Fibroblast of pulmonary artery (primary cell): ENCODE measurements around the gene ARPC1A.
A peak's percentile ranks its signal among the peaks of the same experiment; 100 is the strongest.

ENCODE experiments used
- DNase-seq: peaks from one replicate; pipeline ENCODE4 v3.0.0-alpha.2; 2010; ENCODE audit warnings: low read depth
- H3K4me3 ChIP-seq: replicated peaks from 2 replicates; pipeline ENCODE4 v1.5.1; 2011; ENCODE audit warnings: low read depth, mild to moderate bottlenecking, control low read depth, low read length, moderate library complexity
- TF ChIP-seq, protein P1 (sequence below): IDR thresholded peaks from 2 replicates; pipeline ENCODE4 v1.5.1; 2011; ENCODE audit warnings: mild to moderate bottlenecking, control low read depth, low read length, inconsistent platforms; ENCODE audit errors: missing control alignments

Gene ARPC1A

DNA sequence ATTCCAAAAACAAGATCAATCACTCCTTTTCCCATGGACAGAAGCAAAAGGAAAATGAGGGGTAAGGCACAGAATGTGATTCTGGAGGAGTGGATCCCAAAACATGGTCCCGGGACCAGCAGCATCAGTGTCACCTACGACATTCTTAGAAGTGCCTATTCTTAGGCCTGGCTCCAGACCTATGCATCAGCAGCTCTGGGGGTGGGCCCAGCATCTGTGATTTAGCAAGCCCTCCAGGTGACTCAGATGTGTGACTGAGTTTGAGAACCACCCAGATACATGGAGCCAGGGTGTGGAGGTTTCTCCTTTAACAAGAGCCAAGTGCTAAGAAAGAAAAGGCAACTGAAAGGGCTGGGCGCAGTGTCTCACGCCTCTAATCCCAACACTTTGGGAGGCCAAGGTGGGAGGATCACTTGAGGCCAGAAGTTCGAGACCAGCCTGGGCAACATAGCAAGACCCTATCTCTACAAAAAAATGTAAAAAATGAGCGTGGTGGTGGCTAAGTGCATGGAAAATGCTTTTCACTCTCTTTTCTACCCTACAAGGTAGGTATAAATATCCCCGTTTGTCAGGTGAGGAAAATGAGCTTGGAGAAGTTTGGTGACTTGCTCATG is 17.1 kb upstream of the ARPC1A start:
- DNase-seq = peak; percentile 14
- TF ChIP-seq, protein P1, sequence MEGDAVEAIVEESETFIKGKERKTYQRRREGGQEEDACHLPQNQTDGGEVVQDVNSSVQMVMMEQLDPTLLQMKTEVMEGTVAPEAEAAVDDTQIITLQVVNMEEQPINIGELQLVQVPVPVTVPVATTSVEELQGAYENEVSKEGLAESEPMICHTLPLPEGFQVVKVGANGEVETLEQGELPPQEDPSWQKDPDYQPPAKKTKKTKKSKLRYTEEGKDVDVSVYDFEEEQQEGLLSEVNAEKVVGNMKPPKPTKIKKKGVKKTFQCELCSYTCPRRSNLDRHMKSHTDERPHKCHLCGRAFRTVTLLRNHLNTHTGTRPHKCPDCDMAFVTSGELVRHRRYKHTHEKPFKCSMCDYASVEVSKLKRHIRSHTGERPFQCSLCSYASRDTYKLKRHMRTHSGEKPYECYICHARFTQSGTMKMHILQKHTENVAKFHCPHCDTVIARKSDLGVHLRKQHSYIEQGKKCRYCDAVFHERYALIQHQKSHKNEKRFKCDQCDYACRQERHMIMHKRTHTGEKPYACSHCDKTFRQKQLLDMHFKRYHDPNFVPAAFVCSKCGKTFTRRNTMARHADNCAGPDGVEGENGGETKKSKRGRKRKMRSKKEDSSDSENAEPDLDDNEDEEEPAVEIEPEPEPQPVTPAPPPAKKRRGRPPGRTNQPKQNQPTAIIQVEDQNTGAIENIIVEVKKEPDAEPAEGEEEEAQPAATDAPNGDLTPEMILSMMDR = no peak
- no peak overlapping the region for H3K4me3 ChIP-seq

DNA sequence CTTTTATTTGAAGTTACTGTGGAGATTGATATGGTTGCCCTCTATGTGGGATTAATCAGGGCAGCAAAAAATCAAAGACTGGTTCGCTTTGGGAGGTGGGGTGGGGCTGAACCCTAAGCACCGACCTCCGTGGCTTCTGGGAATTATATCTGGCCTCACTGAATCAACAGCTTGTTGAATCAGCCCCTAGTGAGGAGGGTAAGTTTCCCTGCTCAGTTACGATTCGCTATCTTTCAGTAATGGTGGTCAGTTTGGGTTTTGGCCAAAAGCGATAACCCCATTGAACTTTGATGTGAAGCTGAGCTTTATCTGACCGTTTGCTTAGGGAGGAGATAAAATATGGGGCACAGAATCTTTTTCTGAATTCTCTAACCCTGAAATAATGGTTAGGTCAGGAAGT is 16.6 kb upstream of the ARPC1A start:
- no peak for DNase-seq
- TF ChIP-seq, protein P1 = no peak
- no peak overlapping the region for H3K4me3 ChIP-seq

DNA sequence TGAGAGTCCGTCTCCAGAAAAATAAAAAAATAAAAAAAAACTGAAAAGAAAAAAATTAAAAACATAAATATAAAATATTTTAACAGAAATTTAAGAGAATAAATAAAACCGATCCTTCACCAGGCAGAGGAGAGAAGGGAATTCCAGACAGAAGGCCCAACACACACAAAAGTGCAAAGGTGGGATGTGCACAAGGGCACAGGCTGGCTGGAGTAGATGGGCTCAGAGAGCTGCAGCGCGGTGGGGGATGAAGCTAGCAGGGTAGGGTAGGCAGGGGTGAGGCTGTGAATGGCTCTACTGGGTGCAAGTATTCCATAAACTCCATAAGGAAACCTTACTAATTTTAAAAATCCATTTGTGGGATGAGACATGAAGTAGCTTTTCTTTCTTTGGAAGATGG is 15.7 kb upstream of the ARPC1A start:
- TF ChIP-seq, protein P1 = no peak
- H3K4me3 ChIP-seq = no peak overlapping the region
- no peak for DNase-seq

DNA sequence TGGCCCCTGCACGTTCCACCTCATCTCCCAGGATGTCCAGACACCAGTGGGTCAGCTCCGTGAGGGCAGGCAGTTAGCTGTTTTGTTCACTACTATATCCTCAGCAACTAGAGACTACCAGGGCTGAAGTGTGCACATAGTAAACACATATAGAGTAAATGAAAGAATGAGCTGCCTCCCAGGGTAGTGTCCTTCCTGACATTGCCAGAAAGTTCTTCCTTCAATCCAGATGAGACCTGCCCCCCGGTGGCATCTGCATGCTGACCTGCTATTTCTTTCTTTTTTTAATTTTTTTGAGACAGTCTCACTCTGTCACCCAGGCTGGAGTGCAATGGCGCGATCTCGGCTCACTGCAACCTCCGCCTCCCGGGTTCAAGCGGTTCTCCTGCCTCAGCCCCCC is 14.0 kb upstream of the ARPC1A start:
- no peak overlapping the region for H3K4me3 ChIP-seq
- TF ChIP-seq, protein P1 = no peak
- DNase-seq = no peak

DNA sequence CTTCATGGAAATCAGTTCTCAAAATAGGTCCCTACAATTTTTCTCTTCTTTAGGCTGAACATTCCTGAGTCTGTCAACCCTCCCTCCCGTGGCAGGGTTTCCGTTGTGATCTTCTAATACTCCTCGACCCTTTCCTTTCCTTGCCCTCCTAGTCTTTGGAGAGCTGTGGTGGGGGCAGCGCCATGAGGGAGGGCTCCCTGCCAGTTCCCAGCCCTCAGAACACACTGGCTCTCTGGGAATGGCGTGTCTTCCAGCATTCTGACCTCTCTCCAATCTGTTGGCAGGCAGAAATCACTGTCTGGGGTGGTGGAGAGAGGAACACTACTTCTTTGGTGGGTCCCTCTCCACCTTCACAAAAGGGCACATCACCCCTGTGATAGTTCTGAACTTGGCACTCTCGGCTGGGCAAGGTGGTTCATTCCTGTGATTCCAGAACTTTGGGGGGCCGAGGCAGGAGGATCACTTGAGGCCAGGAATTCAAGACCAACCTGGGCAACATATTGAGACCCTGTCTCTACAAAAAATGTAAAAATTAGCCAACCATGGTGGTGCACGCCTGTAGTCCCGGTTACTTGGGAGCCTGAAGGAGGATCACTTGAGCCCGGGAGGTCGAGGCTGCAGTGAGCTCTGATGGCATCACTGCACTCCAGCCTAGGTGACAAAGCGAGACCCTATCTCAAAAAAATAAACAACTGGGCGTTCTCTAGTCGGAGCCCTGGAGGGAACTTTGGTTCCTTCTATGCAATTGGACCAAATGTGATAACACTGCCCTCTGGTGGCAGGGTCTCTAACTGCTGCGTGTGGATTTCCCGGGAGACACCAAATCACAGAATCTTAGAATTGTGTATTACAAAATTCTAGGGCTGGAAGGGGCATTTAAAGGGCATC is 13.1 kb upstream of the ARPC1A start:
- H3K4me3 ChIP-seq = no peak overlapping the region
- peak; percentile 76 for DNase-seq
- TF ChIP-seq, protein P1 = peak; percentile 94

DNA sequence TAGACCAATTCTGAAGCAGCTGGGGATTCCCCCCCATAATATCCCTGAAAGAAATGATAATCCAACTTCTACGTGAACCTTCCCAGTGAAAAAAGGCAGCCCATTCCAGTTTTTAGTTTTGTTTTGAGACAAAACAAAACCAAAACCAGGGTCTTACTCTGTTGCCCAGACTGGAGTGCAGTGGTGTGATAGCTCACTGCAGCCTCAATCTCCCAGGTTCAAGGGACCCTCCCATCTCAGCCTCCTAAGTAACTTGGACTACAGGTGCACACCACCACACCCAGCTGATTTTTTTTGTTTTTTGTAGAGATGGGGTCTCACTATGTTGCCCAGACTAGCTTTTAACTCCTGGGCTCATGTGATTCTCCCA is 12.5 kb upstream of the ARPC1A start:
- DNase-seq = no peak
- no peak overlapping the region for H3K4me3 ChIP-seq
- TF ChIP-seq, protein P1 = no peak
